Epithelial cell of proximal tubule (primary cell): Measurements from ENCODE around the gene C17orf107. TPM values are rescaled to one million over a fixed set of nuclear protein-coding genes. Genes with fewer than 3 reads are reported as not detected.

Experiments
- DNase-seq: peaks from one replicate; pipeline ENCODE4 v3.0.0-alpha.2; 2011; ENCODE audit warnings: low read depth
- H3K4me3 ChIP-seq: 2 replicates; pipeline ENCODE4 v1.5.1; 2011; ENCODE audit warnings: low read depth, mild to moderate bottlenecking, low read length
- total RNA-seq: library from RNA; depleted of rRNA; stranded (reverse); fragments of >200 nt; gene quantifications from 2 replicates; pipeline ENCODE4 v1.2.3, GENCODE V29; 2015
- TF ChIP-seq, protein P1 (sequence below): conservative IDR thresholded peaks from 2 replicates; pipeline ENCODE4 v1.5.1; 2012; ENCODE audit warnings: low read depth, mild to moderate bottlenecking, low read length

Gene C17orf107
- total RNA-seq, 1 donor from 2014 or later: 1.3 TPM

DNA sequence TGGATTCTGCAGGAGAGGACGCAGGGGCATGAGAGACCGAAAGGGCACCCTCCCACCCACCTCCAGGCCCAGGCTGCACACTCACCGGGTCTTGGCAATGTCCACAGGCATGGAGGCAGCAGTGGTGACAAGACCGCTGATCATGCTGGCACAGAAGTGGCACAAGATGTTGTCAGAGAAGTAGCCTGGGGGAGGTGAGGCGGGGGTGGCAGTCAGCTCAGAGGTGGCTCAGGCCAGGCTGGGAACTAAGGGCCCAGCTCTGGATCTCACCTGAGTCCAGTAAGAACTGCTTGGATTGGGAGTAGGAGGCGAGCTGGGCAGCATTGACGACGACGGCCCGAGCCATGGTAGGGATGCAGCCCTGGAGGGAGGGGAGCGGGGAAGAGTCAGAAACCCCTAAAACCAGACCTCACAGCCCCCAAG, 38.7 kb downstream of the C17orf107 start:
- TF ChIP-seq, protein P1, sequence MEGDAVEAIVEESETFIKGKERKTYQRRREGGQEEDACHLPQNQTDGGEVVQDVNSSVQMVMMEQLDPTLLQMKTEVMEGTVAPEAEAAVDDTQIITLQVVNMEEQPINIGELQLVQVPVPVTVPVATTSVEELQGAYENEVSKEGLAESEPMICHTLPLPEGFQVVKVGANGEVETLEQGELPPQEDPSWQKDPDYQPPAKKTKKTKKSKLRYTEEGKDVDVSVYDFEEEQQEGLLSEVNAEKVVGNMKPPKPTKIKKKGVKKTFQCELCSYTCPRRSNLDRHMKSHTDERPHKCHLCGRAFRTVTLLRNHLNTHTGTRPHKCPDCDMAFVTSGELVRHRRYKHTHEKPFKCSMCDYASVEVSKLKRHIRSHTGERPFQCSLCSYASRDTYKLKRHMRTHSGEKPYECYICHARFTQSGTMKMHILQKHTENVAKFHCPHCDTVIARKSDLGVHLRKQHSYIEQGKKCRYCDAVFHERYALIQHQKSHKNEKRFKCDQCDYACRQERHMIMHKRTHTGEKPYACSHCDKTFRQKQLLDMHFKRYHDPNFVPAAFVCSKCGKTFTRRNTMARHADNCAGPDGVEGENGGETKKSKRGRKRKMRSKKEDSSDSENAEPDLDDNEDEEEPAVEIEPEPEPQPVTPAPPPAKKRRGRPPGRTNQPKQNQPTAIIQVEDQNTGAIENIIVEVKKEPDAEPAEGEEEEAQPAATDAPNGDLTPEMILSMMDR: no peak
- DNase-seq: no peak
- H3K4me3 ChIP-seq: peak overlapping the region; percentile 93

DNA sequence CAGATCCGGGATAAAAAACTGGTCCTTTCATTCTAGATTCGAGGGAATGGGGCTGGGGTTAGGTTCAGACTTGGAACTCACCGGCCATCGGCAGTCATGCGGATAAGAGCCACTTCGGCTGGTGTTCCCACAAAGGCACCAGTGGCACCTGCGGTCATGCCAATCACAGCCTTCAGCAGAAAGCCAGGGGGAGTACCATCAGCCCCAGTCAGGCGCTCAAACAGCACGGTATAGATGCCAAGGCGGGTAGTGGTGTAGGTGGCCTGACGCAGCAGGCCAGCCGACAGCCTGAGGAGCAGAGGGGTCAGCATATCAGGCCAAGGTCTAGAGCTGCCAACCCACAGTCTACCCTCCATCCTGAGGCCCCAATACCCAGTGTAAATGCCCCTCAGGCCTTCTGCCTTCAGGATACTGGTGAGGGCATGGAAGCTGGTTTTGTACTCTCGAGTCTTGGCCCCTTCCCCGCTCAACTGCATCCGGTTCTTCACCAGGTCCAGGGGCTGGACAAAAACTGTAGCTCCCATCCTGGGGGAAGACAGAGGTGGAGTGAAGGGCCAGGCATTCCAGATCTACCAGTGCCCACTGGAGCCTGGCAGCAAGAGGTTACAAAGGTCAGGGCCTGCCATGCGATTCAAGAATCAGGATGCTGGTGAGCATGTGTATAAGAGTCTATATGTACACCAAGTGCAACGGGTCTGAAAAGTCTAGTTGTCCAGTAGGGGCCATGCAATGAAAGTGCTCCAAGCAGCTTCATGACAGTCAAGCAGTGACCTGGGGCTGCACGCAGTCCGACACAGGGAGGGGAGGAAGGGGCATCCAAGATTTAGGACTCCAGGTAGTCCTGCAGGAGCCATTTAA, 39.6 kb downstream of the C17orf107 start:
- DNase-seq: no peak
- peak overlapping the region; percentile 93 for H3K4me3 ChIP-seq
- TF ChIP-seq, protein P1: no peak

DNA sequence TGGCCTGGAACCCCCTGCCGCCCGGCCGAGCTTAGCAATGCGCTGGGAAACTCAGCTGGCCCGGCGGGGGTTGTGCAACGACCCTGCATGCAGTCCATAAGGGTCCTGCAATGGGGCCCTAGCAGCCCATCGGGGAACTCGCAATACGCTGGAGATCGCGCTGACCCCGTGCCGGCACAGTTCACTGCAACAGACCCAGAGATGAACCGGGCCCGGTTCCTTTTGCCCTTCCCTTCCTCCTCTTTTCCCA, 40.1 kb downstream of the C17orf107 start:
- peak overlapping the region; percentile 93 for H3K4me3 ChIP-seq
- TF ChIP-seq, protein P1: no peak
- DNase-seq: no peak

DNA sequence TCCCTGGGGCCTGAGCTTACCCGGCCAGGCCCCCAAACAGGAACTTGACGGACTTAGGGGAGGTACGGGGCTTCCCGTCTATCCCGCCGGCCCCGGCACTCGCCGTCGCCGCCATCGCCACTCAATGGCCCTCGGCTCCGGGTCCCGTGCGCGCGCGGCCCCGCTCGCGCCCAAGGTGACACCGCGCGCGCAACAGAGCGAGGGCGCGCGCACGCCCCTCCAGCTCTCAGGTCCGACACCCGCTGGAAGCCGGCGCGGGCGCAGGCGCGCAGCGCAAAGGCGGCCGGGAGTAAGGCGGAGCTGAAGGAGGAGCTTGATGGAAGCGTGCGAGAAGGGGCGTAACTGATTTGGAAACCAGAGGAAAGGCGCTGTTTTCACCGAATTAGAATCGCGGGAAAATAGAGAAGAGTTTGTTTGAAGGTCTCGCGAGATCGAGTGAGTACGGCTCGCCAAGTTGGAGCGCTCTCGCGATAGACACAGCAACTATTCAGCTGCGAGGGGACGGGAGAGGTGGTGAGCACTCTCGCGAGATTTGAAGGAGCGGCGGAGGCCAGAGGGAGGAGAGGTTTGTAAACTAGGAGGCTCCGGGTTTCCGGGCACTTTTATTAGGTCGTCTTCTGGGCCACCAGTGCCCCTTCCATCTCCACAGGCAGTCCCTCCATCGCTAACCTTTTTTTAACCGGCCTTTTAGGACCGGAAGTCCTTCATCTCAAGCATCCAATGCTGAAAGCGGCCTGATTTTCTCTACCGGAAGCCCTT, 40.6 kb downstream of the C17orf107 start, which contains the start of the genes RNF167 and SLC25A11:
TSS of gene RNF167 (plus strand) at position 473 of the 759 bp plus-strand sequence. CDS start 642 bp downstream, outside the sequence.
TSS of gene SLC25A11 (minus strand) at position 251 of the 759 bp plus-strand sequence. CDS start at position 115, 136 bp downstream.
- DNase-seq: peak; percentile 98
- H3K4me3 ChIP-seq: peak within 1 kb of the TSS; percentile 93
- TF ChIP-seq, protein P1: no peak

DNA sequence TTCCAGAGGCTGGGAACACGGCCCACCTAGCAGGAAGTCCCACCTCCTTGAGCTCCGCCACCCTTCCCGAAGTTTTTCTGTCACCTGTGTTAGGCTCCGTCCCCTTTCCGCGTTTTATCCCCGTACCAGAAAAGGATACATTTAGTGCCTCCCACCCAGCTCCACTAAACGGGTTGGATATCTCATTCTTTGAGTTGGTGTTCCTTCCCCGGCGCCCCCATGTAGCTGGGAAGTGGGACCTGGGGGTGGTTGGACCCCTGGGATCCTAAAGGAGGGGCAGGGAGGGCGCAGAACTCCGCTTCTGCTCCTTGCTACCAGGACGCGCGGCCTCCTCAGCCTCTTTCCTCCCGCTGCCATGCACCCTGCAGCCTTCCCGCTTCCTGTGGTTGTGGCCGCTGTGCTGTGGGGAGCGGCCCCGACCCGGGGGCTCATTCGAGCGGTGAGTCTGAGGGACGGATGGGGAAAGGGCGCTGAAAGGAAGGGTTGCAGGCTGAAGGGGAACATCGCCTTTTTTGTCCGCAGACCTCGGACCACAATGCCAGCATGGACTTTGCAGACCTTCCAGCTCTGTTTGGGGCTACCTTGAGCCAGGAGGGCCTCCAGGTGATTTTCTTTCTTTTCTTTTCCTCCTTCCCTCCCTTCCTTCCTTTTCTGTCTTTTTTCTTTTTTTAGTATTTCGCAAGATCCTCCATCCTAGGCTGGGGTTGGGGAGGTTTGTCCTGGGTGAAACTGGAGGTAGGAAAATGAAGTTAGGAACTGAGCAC, 41.4 kb downstream of the C17orf107 start:
- TF ChIP-seq, protein P1: no peak
- H3K4me3 ChIP-seq: peak overlapping the region; percentile 93
- DNase-seq: no peak

DNA sequence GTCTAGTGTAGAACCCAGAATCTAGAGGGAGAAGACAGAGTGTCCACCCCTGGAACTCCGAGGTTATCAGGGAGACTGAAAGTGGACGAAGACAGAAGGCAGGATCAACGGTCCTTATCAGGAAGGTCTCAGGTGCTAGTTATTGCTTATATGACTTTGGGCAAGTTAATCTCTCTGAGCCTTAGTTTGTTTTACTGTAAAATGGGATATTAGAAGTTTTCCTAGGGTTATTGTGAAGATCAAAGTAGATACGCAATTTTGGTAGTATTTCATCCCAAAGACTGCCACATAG, 41.9 kb downstream of the C17orf107 start:
- H3K4me3 ChIP-seq: peak overlapping the region; percentile 93
- no peak for DNase-seq
- TF ChIP-seq, protein P1: no peak
